ENCODE measurements around the gene ALDOA. TPM values are rescaled to one million over a fixed set of nuclear protein-coding genes. Genes with fewer than 3 reads are reported as not detected.
A peak's percentile ranks its signal among the peaks of the same experiment; 100 is the strongest.

Gene ALDOA
- total RNA-seq, 2 donors from 2014 or later = 2,869 to 3,626 TPM

DNA sequence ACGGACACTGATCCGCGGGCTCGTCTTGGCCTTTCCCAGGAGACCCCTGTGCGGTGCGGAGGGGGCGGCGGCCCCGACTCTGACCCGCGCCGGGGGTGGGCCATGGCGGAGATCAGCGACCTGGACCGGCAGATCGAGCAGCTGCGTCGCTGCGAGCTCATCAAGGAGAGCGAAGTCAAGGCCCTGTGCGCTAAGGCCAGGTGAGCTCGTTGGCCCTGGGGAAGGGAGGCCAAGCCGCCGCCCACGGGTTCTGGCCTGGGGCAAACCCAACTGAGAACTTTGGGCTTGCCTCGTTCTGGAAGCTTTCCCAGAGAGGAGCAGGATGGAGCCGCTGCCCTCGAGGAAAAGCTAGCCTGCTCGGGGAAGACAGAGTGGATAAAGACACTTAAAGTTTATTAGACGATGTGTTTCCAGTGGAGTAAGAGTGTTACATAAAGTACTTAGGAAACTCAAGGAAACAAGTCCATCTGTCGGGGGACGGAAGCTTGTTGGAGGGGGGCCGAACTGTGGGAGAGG lies 10.8 kb downstream of the ALDOA start:
- Histone ChIP-seq H3K4me3 (peak overlapping the region; percentile 96 to 97), H3K27ac (peak overlapping the region; percentile 92 to 93), H3K27me3 (no peaks in the 10 kb centered on the region), H3K9me3 (no peaks in the 10 kb centered on the region), H3K36me3 (peaks cover 40% of the 10 kb centered on the region), H3K4me1 (peaks cover 0 to 36% of the 10 kb centered on the region in 2 donors)
- DNase-seq (ENCODE audit: low spot score) = no peak
- TF ChIP-seq, protein P1, sequence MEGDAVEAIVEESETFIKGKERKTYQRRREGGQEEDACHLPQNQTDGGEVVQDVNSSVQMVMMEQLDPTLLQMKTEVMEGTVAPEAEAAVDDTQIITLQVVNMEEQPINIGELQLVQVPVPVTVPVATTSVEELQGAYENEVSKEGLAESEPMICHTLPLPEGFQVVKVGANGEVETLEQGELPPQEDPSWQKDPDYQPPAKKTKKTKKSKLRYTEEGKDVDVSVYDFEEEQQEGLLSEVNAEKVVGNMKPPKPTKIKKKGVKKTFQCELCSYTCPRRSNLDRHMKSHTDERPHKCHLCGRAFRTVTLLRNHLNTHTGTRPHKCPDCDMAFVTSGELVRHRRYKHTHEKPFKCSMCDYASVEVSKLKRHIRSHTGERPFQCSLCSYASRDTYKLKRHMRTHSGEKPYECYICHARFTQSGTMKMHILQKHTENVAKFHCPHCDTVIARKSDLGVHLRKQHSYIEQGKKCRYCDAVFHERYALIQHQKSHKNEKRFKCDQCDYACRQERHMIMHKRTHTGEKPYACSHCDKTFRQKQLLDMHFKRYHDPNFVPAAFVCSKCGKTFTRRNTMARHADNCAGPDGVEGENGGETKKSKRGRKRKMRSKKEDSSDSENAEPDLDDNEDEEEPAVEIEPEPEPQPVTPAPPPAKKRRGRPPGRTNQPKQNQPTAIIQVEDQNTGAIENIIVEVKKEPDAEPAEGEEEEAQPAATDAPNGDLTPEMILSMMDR (IDR thresholded peaks at IDR 0.05) = no peak

GRCh38 chr16:30077656-30078055 lies 12.1 kb downstream of the ALDOA start:
- Histone ChIP-seq H3K4me3 (no peak overlapping the region), H3K9me3 (no peaks in the 10 kb centered on the region), H3K27ac (no peak overlapping the region), H3K36me3 (peaks cover 39% of the 10 kb centered on the region), H3K27me3 (no peaks in the 10 kb centered on the region), H3K4me1 (peaks cover 0 to 36% of the 10 kb centered on the region in 2 donors)
- no peak for DNase-seq (ENCODE audit: low spot score)
- TF ChIP-seq, protein P1 (IDR thresholded peaks at IDR 0.05) = no peak

DNA sequence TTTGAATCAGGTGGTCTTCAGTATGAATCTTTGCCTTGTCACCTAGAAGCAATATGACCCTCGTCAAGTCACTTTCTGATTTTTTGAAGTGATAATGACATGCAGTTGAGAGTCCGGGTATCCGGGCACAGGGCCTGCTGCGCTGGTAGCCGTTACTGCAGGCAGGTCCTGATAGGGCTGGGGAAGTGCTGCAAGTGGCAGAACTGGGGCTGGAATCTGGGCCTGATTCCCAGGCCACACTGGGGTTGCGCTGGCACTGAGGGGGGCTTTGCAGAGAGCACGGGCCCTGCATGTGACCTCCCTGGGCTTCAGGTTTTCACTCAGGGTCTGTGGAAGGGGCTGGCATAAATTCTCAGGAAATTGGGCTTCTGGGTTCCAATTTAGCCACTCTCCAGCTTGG lies 13.2 kb downstream of the ALDOA start:
- Histone ChIP-seq H3K36me3 (peaks cover 44% of the 10 kb centered on the region), H3K4me1 (peaks cover 0 to 36% of the 10 kb centered on the region in 2 donors), H3K27ac (no peak overlapping the region), H3K27me3 (no peaks in the 10 kb centered on the region), H3K4me3 (no peak overlapping the region), H3K9me3 (no peaks in the 10 kb centered on the region)
- TF ChIP-seq, protein P1 (IDR thresholded peaks at IDR 0.05) = no peak
- no peak for DNase-seq (ENCODE audit: low spot score)

GRCh38 chr16:30079480-30079879 lies 13.9 kb downstream of the ALDOA start:
- Histone ChIP-seq H3K36me3 (peaks cover 52% of the 10 kb centered on the region), H3K4me1 (peaks cover 0 to 36% of the 10 kb centered on the region in 2 donors), H3K27ac (no peak overlapping the region), H3K9me3 (no peaks in the 10 kb centered on the region), H3K4me3 (no peak overlapping the region), H3K27me3 (no peaks in the 10 kb centered on the region)
- DNase-seq (ENCODE audit: low spot score) = no peak
- TF ChIP-seq, protein P1 (IDR thresholded peaks at IDR 0.05) = no peak

DNA sequence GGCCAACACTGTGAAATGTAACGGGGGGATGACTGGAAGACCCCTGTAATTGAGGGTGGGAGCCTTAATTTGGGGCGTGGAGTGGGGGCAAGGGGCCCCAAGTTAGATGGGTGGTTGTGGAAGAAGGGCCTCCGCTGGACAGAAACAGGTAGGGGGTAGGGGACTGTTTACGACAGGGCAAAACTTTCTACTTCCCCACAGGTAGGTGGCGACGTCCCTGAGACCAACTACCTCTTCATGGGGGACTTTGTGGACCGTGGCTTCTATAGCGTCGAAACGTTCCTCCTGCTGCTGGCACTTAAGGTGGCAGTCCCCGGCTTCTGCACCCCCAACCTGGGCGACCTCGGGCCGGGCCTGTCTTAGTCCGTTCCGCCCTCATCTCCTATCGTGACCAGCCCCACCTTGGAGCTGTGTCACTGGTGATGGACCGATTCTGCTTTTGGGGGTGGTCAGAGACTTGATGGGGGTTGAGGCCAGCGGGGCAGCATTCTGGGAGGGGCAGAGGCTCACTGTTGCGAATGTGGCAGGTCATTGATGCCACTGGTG lies 17.1 kb downstream of the ALDOA start:
- DNase-seq (ENCODE audit: low spot score) = no peak
- no peak overlapping the region for H3K4me3 ChIP-seq
- no peaks in the 10 kb centered on the region for H3K27me3 ChIP-seq
- TF ChIP-seq, protein P1 (IDR thresholded peaks at IDR 0.05) = no peak
- peaks cover 0 to 23% of the 10 kb centered on the region in 2 donors for H3K4me1 ChIP-seq
- H3K36me3 ChIP-seq = peaks cover 63% of the 10 kb centered on the region
- no peaks in the 10 kb centered on the region for H3K9me3 ChIP-seq
- no peak overlapping the region for H3K27ac ChIP-seq

Data from right atrium auricular region (tissue), 2 donors.